ENCODE data around the gene TXNL4A.
A peak's percentile ranks its signal among the peaks of the same experiment; 100 is the strongest.
"Not testable (repeated sequence)": the region's sequence is repeated elsewhere in the genome, so short reads cannot be mapped to it uniquely, and the experiment has no call there.

The TXNL4A gene

GRCh38 chr18:80009661-80010550 lies 21.5 kb upstream of the TXNL4A start:
- DNase-seq (ENCODE audit: low spot score in 2 of 2) (no peak), ATAC-seq (no peak)
- no peaks in the 10 kb centered on the region for H3K4me1 Mint-ChIP-seq
- peaks cover 18% of the 10 kb centered on the region for H3K9me3 Mint-ChIP-seq
- no peaks in the 10 kb centered on the region for H3K36me3 Mint-ChIP-seq
- no peak overlapping the region for H3K4me3 Mint-ChIP-seq
- no peak overlapping the region for H3K27ac Mint-ChIP-seq

GRCh38 chr18:80006724-80007123 lies 18.4 kb upstream of the TXNL4A start:
- H3K27ac Mint-ChIP-seq: no peak overlapping the region
- H3K36me3 Mint-ChIP-seq: no peaks in the 10 kb centered on the region
- H3K4me1 Mint-ChIP-seq: peaks cover 4% of the 10 kb centered on the region
- H3K9me3 Mint-ChIP-seq: peaks cover 14% of the 10 kb centered on the region
- ATAC-seq (no peak), DNase-seq (ENCODE audit: low spot score in 2 of 2) (no peak)
- no peak overlapping the region for H3K4me3 Mint-ChIP-seq

- Mint-ChIP-seq H3K4me3 (no peak overlapping the region), H3K9me3 (peaks cover 17% of the 10 kb centered on the region), H3K4me1 (peaks cover 7% of the 10 kb centered on the region), H3K36me3 (no peaks in the 10 kb centered on the region), H3K27ac (no peak overlapping the region)
- ATAC-seq (no peak), DNase-seq (ENCODE audit: low spot score in 2 of 2) (no peak)
These were observed 16.4 kb upstream of the TXNL4A start for GRCh38 chr18:80004600-80005342.

DNA sequence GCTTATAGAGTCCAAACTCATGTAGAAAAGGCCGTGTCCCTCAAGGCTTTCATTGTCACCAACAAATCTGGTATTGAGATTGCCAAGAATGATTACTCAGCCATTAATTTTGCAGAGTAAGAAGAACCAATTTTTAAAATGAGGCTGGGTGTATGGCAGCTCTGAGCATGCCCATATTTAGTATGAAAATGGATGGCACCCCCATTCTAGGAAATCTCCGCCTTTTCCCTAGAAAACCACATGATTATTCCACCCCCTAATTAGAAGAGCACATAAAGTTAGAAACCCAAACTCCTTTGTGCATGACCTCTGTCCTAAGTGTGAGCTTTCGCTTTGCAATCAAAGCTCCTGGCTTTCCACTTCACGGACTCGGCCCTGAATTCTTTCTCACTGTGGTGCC lies 14.1 kb upstream of the TXNL4A start:
- DNase-seq (ENCODE audit: low spot score in 2 of 2): no peak
- Mint-ChIP-seq H3K36me3 (no peaks in the 10 kb centered on the region), H3K4me1 (peaks cover 10% of the 10 kb centered on the region), H3K27ac (no peak overlapping the region), H3K9me3 (peaks cover 9% of the 10 kb centered on the region), H3K4me3 (no peak overlapping the region)
- ATAC-seq: no peak

DNA sequence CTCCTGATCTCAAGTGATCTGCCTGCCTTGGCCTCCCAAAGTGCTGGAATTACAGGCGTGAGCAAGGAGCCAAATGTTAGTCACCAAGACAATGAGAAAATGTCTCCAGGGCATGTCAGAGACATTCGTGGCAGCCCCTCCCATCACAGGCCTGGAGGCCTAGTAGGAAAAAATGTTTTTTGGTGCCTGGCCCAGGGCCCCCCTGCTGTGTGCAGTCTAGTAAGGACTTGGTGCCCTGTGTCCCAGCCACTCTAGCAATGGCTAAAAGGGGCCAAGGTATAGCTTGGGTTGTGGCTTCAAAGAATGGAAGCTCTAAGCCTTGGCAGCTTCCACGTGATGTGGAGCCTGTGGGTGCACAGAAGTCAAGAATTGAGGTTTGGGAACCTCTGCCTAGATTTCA lies 12.5 kb upstream of the TXNL4A start:
- no peak for ATAC-seq
- Mint-ChIP-seq H3K36me3 (no peaks in the 10 kb centered on the region), H3K4me3 (no peak overlapping the region), H3K27ac (no peak overlapping the region), H3K9me3 (peaks cover 9% of the 10 kb centered on the region), H3K4me1 (peaks cover 10% of the 10 kb centered on the region)
- no peak for DNase-seq (ENCODE audit: low spot score in 2 of 2)

- not testable (repeated sequence) for ATAC-seq; DNase-seq (ENCODE audit: low spot score in 2 of 2); H3K27ac Mint-ChIP-seq; H3K9me3 Mint-ChIP-seq; H3K36me3 Mint-ChIP-seq; H3K4me1 Mint-ChIP-seq; H3K4me3 Mint-ChIP-seq
These were observed 11.3 kb upstream of the TXNL4A start for GRCh38 chr18:79999701-80000100.

DNA sequence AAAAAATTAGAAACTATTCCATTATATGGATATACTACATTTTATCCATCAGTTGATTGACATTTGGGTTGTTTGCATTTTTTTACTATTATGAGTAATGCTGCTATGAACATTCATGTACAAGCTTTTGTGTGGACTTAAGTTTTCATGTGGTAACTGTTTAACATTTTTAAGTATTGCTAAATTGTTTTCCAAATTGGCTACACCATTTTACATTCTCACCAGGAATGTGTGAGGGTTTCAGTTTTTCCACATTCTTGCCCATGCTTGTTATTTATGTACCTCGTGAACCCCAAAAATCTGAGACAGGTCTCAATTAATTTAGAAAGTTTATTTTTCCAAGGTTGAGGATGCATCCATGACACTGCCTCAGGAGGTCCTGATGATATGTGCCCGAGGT lies 3.1 kb upstream of the TXNL4A start:
- no peak for ATAC-seq
- Mint-ChIP-seq H3K4me3 (no peak overlapping the region), H3K27ac (no peak overlapping the region), H3K9me3 (no peaks in the 10 kb centered on the region), H3K36me3 (peaks cover 17% of the 10 kb centered on the region), H3K4me1 (peaks cover 12% of the 10 kb centered on the region)
- no peak for DNase-seq (ENCODE audit: low spot score in 2 of 2)

- H3K4me1 Mint-ChIP-seq: peaks cover 31% of the 10 kb centered on the region
- DNase-seq (ENCODE audit: low spot score in 2 of 2) (no peak), ATAC-seq (no peak)
- no peaks in the 10 kb centered on the region for H3K9me3 Mint-ChIP-seq
- H3K4me3 Mint-ChIP-seq: peak overlapping the region; percentile 86
- peak overlapping the region; percentile 95 for H3K27ac Mint-ChIP-seq
- peaks cover 40% of the 10 kb centered on the region for H3K36me3 Mint-ChIP-seq
These were observed 783 bp upstream of the TXNL4A start for GRCh38 chr18:79989195-79989497.

DNA sequence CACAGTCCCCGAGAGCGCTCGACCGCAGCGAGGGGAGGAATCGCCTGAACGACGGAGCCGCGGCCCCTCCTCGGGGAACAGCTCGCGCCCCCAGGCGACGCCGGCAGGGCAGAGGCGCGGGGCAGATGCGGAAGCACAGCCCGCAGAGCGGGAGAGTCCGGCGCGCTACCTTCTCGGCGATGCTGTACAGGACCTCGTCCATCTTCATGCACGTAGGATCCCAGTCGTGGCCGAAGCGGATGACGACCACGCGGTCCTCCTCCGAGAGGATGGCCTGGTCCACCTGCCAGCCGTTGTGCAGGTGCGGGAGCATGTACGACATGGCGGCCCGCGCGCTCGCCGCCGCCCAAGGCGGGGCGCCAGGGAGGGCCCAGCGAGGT lies 302 bp downstream of the TXNL4A start:
- Mint-ChIP-seq H3K4me3 (peak overlapping the region; percentile 86), H3K36me3 (peaks cover 51% of the 10 kb centered on the region), H3K4me1 (peaks cover 41% of the 10 kb centered on the region), H3K9me3 (no peaks in the 10 kb centered on the region), H3K27ac (peak overlapping the region; percentile 95)
- ATAC-seq: peak; percentile 81
- peak in 1 of 2 donors; percentile 87 for DNase-seq (ENCODE audit: low spot score in 2 of 2)

- Mint-ChIP-seq H3K4me1 (peaks cover 46% of the 10 kb centered on the region), H3K4me3 (peak overlapping the region; percentile 86), H3K36me3 (peaks cover 54% of the 10 kb centered on the region), H3K27ac (peak overlapping the region; percentile 95), H3K9me3 (no peaks in the 10 kb centered on the region)
- no peak for ATAC-seq
- DNase-seq (ENCODE audit: low spot score in 2 of 2): no peak
These were observed 797 bp downstream of the TXNL4A start for GRCh38 chr18:79987566-79987965.

DNA sequence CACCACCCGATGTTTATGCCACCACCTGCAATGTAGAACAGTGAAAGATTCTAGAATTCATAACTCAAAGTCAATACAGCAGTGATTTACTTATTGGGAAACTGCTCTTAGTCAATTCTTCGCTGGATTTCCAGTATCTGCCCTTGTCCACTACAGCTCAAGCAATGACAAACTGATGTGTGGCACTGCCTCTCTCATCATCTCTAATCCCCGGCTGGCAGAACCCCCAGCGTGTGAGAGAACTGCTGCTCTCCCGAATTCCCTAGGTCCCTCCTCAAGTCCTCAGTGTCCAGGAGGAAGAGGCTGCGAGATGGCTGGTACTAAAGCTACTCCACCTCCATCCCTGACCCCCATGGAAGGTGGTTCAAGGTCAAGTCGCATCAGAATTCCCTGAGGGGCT lies 1.6 kb downstream of the TXNL4A start:
- peaks cover 62% of the 10 kb centered on the region for H3K36me3 Mint-ChIP-seq

GRCh38 chr18:79985172-79985571 lies 3.2 kb downstream of the TXNL4A start:
- ATAC-seq: no peak
- Mint-ChIP-seq H3K9me3 (no peaks in the 10 kb centered on the region), H3K27ac (no peak overlapping the region), H3K4me1 (peaks cover 59% of the 10 kb centered on the region), H3K36me3 (peaks cover 63% of the 10 kb centered on the region), H3K4me3 (no peak overlapping the region)
- no peak for DNase-seq (ENCODE audit: low spot score in 2 of 2)

More for the DNA sequence above, 1.6 kb downstream of the TXNL4A start:
- ATAC-seq (no peak), DNase-seq (ENCODE audit: low spot score in 2 of 2) (no peak)
- Mint-ChIP-seq H3K27ac (peak overlapping the region; percentile 95), H3K9me3 (no peaks in the 10 kb centered on the region), H3K4me1 (peaks cover 55% of the 10 kb centered on the region), H3K4me3 (peak overlapping the region; percentile 86)

DNA sequence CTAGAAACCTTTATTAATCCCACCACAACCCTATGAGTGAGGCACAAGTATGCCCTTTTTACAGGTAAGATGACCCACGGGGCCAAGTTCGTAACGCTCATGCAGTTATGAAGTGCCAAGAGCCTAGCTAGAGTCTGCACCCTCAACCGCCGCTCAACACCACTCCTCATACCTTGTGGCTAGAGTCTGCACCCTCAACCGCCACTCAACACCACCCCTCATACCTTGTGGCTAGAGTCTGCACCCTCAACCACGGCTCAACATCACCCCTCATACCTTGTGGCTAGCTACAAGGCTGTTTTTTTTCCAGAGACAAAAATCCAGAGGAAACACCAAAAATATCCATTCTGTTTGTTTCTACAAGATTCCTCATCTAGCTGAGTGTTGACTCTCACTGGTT lies 4.6 kb downstream of the TXNL4A start:
- no peak for DNase-seq (ENCODE audit: low spot score in 2 of 2)
- H3K4me3 Mint-ChIP-seq: peak overlapping the region; percentile 9

DNA sequence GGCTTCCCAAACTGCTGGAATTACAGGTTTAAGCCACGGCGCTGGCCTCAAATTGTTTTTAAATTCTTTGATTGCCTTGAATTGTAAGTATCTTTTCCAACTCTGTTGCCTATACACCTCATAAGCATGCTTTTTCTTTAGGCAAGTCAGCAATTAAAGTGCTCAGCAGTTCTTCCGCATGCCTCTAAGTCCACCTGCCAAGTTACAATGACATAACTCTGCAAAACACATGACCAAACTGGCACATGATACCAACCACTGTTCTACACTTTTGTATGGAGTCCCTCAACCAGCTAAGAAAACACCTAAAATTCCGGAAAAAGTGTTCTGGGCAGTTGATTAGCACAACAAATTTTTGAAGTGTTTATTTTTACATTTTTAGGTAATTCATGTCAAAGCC lies 5.1 kb downstream of the TXNL4A start:
- peaks cover 69% of the 10 kb centered on the region for H3K36me3 Mint-ChIP-seq
- no peaks in the 10 kb centered on the region for H3K9me3 Mint-ChIP-seq
- ATAC-seq (no peak), DNase-seq (ENCODE audit: low spot score in 2 of 2) (no peak)
- no peak overlapping the region for H3K27ac Mint-ChIP-seq
- H3K4me1 Mint-ChIP-seq: peaks cover 70% of the 10 kb centered on the region
- no peak overlapping the region for H3K4me3 Mint-ChIP-seq

More for the DNA sequence above, 4.6 kb downstream of the TXNL4A start:
- Mint-ChIP-seq H3K27ac (no peak overlapping the region), H3K36me3 (peaks cover 68% of the 10 kb centered on the region), H3K4me1 (peaks cover 69% of the 10 kb centered on the region), H3K9me3 (no peaks in the 10 kb centered on the region)
- peak; percentile 34 for ATAC-seq

DNA sequence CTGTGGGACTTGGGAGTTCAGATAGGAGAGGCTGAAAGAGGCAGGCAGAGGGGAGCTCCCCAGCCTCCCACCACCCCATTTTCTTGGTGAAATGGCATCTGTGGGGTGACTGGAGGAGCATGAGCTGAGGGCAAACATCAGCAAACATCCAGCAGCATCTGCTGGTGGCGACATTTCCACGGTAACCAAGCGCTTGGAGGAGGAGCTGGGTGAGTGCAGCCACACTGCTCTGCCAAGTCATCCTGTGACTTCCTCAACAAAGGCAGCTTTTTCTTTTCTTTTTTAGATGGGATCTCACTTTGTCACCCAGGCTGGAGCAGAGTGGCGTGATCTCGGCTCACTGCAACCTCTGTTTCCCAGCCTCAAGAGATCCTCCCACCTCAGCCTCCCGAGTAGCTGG lies 5.6 kb downstream of the TXNL4A start:
- H3K27ac Mint-ChIP-seq: peak overlapping the region; percentile 81
- peaks cover 75% of the 10 kb centered on the region for H3K4me1 Mint-ChIP-seq
- peak overlapping the region; percentile 2 for H3K4me3 Mint-ChIP-seq
- ATAC-seq (peak; percentile 76), DNase-seq (ENCODE audit: low spot score in 2 of 2) (no peak)
- H3K9me3 Mint-ChIP-seq: no peaks in the 10 kb centered on the region
- H3K36me3 Mint-ChIP-seq: peaks cover 74% of the 10 kb centered on the region

GRCh38 chr18:79980585-79980984 lies 7.8 kb downstream of the TXNL4A start:
- Mint-ChIP-seq H3K9me3 (no peaks in the 10 kb centered on the region), H3K4me3 (no peak overlapping the region), H3K36me3 (peaks cover 79% of the 10 kb centered on the region), H3K4me1 (peaks cover 57% of the 10 kb centered on the region), H3K27ac (no peak overlapping the region)
- DNase-seq (ENCODE audit: low spot score in 2 of 2) (no peak), ATAC-seq (no peak)
